ENCODE measurements around the gene CFAP53. TPM values are rescaled to one million over a fixed set of nuclear protein-coding genes. Genes with fewer than 3 reads are reported as not detected.
"Not testable (repeated sequence)": the region's sequence is repeated elsewhere in the genome, so short reads cannot be mapped to it uniquely, and the experiment has no call there.

Gene CFAP53
- polyA plus RNA-seq, 1 donor, result 0.91 TPM

- H3K27ac ChIP-seq (ENCODE audit: low read length), result no peak overlapping the region
- peaks cover 4% of the 10 kb centered on the region for H3K27me3 ChIP-seq (ENCODE audit: control insufficient read depth, insufficient read depth, low read length)
- no peaks in the 10 kb centered on the region for H3K36me3 ChIP-seq (ENCODE audit: control insufficient read depth, insufficient read depth, low read length)
- H3K9me3 ChIP-seq (ENCODE audit: control insufficient read depth, low read depth, low read length), result no peaks in the 10 kb centered on the region
- DNase-seq, result no peak
- peak overlapping the region; percentile 39 for H3K4me3 ChIP-seq (ENCODE audit: low read length)
- WGBS (ENCODE audit: insufficient coverage, low lambda C conversion rate), result no CpG with 5 or more reads among the region's 8 CpGs
- no peaks in the 10 kb centered on the region for H3K4me1 ChIP-seq (ENCODE audit: control insufficient read depth, insufficient read depth, low read length)
Observed at GRCh38 chr18:50307400-50307737, 41.1 kb upstream of the CFAP53 start.

GRCh38 chr18:50306944-50307343, 40.6 kb upstream of the CFAP53 start:
- no peaks in the 10 kb centered on the region for H3K36me3 ChIP-seq (ENCODE audit: control insufficient read depth, insufficient read depth, low read length)
- no peaks in the 10 kb centered on the region for H3K9me3 ChIP-seq (ENCODE audit: control insufficient read depth, low read depth, low read length)
- no peaks in the 10 kb centered on the region for H3K4me1 ChIP-seq (ENCODE audit: control insufficient read depth, insufficient read depth, low read length)
- H3K27ac ChIP-seq (ENCODE audit: low read length), result no peak overlapping the region
- H3K27me3 ChIP-seq (ENCODE audit: control insufficient read depth, insufficient read depth, low read length), result peaks cover 4% of the 10 kb centered on the region
- no peak for DNase-seq
- no CpG with 5 or more reads among the region's 8 CpGs for WGBS (ENCODE audit: insufficient coverage, low lambda C conversion rate)
- H3K4me3 ChIP-seq (ENCODE audit: low read length), result no peak overlapping the region

- H3K27ac ChIP-seq (ENCODE audit: low read length), result no peak overlapping the region
- H3K36me3 ChIP-seq (ENCODE audit: control insufficient read depth, insufficient read depth, low read length), result no peaks in the 10 kb centered on the region
- peaks cover 29% of the 10 kb centered on the region for H3K27me3 ChIP-seq (ENCODE audit: control insufficient read depth, insufficient read depth, low read length)
- 67% methylated on average over 3 of the region's 5 CpGs for WGBS (ENCODE audit: insufficient coverage, low lambda C conversion rate)
- no peak for DNase-seq
- H3K4me3 ChIP-seq (ENCODE audit: low read length), result no peak overlapping the region
- H3K4me1 ChIP-seq (ENCODE audit: control insufficient read depth, insufficient read depth, low read length), result no peaks in the 10 kb centered on the region
- H3K9me3 ChIP-seq (ENCODE audit: control insufficient read depth, low read depth, low read length), result peaks cover 3% of the 10 kb centered on the region
Observed at GRCh38 chr18:50301074-50301473, 34.8 kb upstream of the CFAP53 start.

- WGBS (ENCODE audit: insufficient coverage, low lambda C conversion rate), result 58% methylated on average over 2 of the region's 7 CpGs
- no peak for DNase-seq
- H3K36me3 ChIP-seq (ENCODE audit: control insufficient read depth, insufficient read depth, low read length), result no peaks in the 10 kb centered on the region
- peaks cover 29% of the 10 kb centered on the region for H3K27me3 ChIP-seq (ENCODE audit: control insufficient read depth, insufficient read depth, low read length)
- H3K4me3 ChIP-seq (ENCODE audit: low read length), result no peak overlapping the region
- no peak overlapping the region for H3K27ac ChIP-seq (ENCODE audit: low read length)
- H3K9me3 ChIP-seq (ENCODE audit: control insufficient read depth, low read depth, low read length), result peaks cover 3% of the 10 kb centered on the region
- no peaks in the 10 kb centered on the region for H3K4me1 ChIP-seq (ENCODE audit: control insufficient read depth, insufficient read depth, low read length)
Observed at GRCh38 chr18:50299626-50300388, 33.5 kb upstream of the CFAP53 start.

DNA sequence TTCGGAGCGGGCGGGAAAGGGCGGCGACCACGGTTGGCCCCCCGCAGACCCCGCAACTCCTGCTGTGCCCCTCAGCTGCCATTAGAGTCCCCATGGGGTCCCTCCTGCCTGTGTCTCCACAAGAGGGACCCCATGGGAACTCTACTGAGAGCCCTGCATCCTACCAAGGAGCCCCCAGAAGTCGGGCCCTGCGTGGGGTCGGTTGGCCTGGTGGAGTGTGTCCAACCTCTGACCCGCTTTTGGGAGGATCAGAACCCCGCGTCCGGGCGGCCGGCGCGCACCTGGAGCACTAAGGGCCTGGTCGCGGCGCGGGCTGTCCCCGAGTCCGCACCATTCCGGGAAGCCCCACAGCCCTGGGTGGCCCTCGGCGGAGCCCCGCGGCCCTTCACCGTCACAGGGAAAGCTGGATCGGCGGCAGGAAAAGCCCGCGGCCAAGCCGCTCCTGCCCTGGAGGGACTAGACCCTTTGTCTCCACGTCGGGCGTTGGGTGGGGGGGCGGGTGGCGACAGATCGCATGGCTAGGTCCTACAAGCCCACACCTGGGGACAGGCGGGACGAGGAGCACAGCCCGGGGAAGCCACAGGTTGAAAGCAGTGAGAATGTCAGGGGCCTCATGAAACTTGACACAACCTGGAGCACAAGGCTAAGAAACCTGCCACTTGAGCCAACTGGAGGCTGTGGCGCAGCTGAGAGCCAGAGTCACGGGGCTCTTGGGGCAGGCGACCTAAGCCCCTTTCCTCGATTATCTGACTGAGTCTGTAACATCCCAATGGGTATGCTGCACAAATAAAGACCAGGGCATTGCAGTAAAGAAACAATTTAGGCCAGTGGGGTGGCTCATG, 32.4 kb upstream of the CFAP53 start:
- no CpG with 5 or more reads among the region's 49 CpGs for WGBS (ENCODE audit: insufficient coverage, low lambda C conversion rate)
- Histone ChIP-seq H3K36me3 (ENCODE audit: control insufficient read depth, insufficient read depth, low read length) (no peaks in the 10 kb centered on the region), H3K9me3 (ENCODE audit: control insufficient read depth, low read depth, low read length) (peaks cover 3% of the 10 kb centered on the region), H3K4me3 (ENCODE audit: low read length) (peak overlapping the region; percentile 36), H3K27ac (ENCODE audit: low read length) (no peak overlapping the region), H3K27me3 (ENCODE audit: control insufficient read depth, insufficient read depth, low read length) (peaks cover 29% of the 10 kb centered on the region), H3K4me1 (ENCODE audit: control insufficient read depth, insufficient read depth, low read length) (no peaks in the 10 kb centered on the region)
- no peak for DNase-seq

GRCh38 chr18:50297621-50298442, 31.5 kb upstream of the CFAP53 start:
- Histone ChIP-seq H3K4me3 (ENCODE audit: low read length) (peak overlapping the region; percentile 36), H3K27ac (ENCODE audit: low read length) (no peak overlapping the region)
- WGBS (ENCODE audit: insufficient coverage, low lambda C conversion rate), result 100% methylated on average over 2 of the region's 28 CpGs

GRCh38 chr18:50293039-50293438, 26.7 kb upstream of the CFAP53 start:
- no peaks in the 10 kb centered on the region for H3K27me3 ChIP-seq (ENCODE audit: control insufficient read depth, insufficient read depth, low read length)
- H3K36me3 ChIP-seq (ENCODE audit: control insufficient read depth, insufficient read depth, low read length), result no peaks in the 10 kb centered on the region
- H3K27ac ChIP-seq (ENCODE audit: low read length), result no peak overlapping the region
- no peak overlapping the region for H3K4me3 ChIP-seq (ENCODE audit: low read length)
- no peak for DNase-seq
- H3K9me3 ChIP-seq (ENCODE audit: control insufficient read depth, low read depth, low read length), result no peaks in the 10 kb centered on the region
- no peaks in the 10 kb centered on the region for H3K4me1 ChIP-seq (ENCODE audit: control insufficient read depth, insufficient read depth, low read length)
- WGBS (ENCODE audit: insufficient coverage, low lambda C conversion rate), result no CpG with 5 or more reads among the region's 1 CpG

More at GRCh38 chr18:50297621-50298442, 31.5 kb upstream of the CFAP53 start:
- H3K9me3 ChIP-seq (ENCODE audit: control insufficient read depth, low read depth, low read length), result peaks cover 3% of the 10 kb centered on the region
- no peaks in the 10 kb centered on the region for H3K36me3 ChIP-seq (ENCODE audit: control insufficient read depth, insufficient read depth, low read length)
- H3K27me3 ChIP-seq (ENCODE audit: control insufficient read depth, insufficient read depth, low read length), result peaks cover 28% of the 10 kb centered on the region
- peak; percentile 48 to 72 for DNase-seq
- H3K4me1 ChIP-seq (ENCODE audit: control insufficient read depth, insufficient read depth, low read length), result no peaks in the 10 kb centered on the region

DNA sequence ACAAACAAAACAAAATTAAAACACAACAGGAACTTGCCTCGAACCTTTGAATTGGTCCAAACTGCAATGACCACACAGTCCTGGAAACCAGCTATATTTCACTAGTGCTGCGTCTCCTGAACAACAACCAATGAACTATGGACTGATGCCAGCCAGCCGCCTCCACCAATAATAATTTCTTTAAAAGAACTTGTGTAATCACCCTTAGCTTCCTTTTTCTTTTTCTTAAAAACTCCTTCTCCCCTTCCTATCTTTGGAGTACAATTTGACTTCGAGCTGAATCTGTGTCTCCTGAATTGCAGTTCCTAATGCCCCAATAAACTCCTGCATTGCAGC, 22.8 kb upstream of the CFAP53 start:
- Histone ChIP-seq H3K9me3 (ENCODE audit: control insufficient read depth, low read depth, low read length) (no peaks in the 10 kb centered on the region), H3K4me3 (ENCODE audit: low read length) (no peak overlapping the region), H3K27ac (ENCODE audit: low read length) (no peak overlapping the region), H3K27me3 (ENCODE audit: control insufficient read depth, insufficient read depth, low read length) (no peaks in the 10 kb centered on the region), H3K36me3 (ENCODE audit: control insufficient read depth, insufficient read depth, low read length) (peaks cover 18% of the 10 kb centered on the region), H3K4me1 (ENCODE audit: control insufficient read depth, insufficient read depth, low read length) (no peaks in the 10 kb centered on the region)
- DNase-seq, result no peak
- 100% methylated on average over 2 of the region's 4 CpGs for WGBS (ENCODE audit: insufficient coverage, low lambda C conversion rate)

DNA sequence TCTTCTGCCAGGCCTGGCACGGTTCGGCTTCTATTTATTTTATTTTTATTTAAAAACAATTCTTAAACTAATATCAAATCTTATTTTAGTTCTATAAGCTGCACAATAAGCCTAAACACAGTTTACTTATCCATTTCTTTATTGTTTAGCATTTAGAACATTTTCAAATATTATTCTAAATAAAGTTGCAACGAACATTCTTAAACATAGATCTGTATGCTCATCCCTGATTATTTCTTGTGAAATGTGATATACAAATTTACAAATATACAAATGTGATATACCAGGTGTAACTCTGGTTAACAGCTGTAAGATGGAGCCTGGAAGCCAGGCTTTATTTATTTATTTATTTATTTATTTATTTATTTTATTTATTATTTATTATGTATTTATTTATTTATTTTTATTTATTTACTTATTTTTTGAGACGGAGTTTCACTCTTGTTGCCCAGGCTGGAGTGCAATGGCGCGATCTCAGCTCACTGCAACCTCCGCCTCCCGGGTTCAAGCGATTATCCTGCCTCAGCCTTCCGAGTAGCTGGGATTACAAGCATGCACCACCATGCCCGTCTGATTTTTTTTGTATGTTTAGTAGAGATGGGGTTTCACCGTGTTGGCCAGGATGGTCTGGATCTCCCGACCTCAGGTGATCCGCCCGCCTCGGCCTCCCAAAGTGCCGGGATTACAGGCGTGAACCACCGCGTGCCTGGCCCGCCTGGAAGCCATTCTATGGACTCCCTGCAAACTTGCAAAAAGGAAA, 22.2 kb upstream of the CFAP53 start:
- WGBS (ENCODE audit: insufficient coverage, low lambda C conversion rate), result 10% methylated on average over 3 of the region's 21 CpGs
- DNase-seq; H3K27me3 ChIP-seq (ENCODE audit: control insufficient read depth, insufficient read depth, low read length): not testable (repeated sequence)

More for the DNA sequence above, 22.2 kb upstream of the CFAP53 start:
- H3K4me1 ChIP-seq (ENCODE audit: control insufficient read depth, insufficient read depth, low read length); H3K9me3 ChIP-seq (ENCODE audit: control insufficient read depth, low read depth, low read length): not testable (repeated sequence)
- Histone ChIP-seq H3K36me3 (ENCODE audit: control insufficient read depth, insufficient read depth, low read length) (peaks cover 23% of the 10 kb centered on the region), H3K27ac (ENCODE audit: low read length) (peak overlapping the region; percentile 85), H3K4me3 (ENCODE audit: low read length) (peak overlapping the region; percentile 87)

Measured in large intestine (tissue), 3 donors.